NB4 (cell line): ENCODE results near the gene SMCO2.

Source experiments
- DNase-seq: peaks from one replicate; pipeline ENCODE4 v3.0.0; 2010; ENCODE audit warnings: low read depth
- H3K4me3 ChIP-seq: one replicate; pipeline ENCODE4 v1.5.1; 2011; ENCODE audit warnings: mild to moderate bottlenecking, low read depth, low read length, moderate library complexity
- CTCF ChIP-seq: IDR thresholded peaks from one replicate; pipeline ENCODE4 v1.5.1; 2012; ENCODE audit warnings: low read depth, low read length
- MYC ChIP-seq: IDR thresholded peaks from 2 replicates; pipeline ENCODE4 v1.6.1; 2011; ENCODE audit warnings: low read depth, low read length
- POLR2A ChIP-seq: IDR thresholded peaks from 2 replicates; pipeline ENCODE4 v1.6.1; 2011; ENCODE audit warnings: mild to moderate bottlenecking; ENCODE audit not compliant: insufficient read length; ENCODE audit errors: extremely low read depth
- TF ChIP-seq, protein P1 (sequence below): IDR thresholded peaks from 2 replicates; pipeline ENCODE4 v1.6.1; 2011; ENCODE audit warnings: low read depth, low read length

SMCO2 gene

DNA sequence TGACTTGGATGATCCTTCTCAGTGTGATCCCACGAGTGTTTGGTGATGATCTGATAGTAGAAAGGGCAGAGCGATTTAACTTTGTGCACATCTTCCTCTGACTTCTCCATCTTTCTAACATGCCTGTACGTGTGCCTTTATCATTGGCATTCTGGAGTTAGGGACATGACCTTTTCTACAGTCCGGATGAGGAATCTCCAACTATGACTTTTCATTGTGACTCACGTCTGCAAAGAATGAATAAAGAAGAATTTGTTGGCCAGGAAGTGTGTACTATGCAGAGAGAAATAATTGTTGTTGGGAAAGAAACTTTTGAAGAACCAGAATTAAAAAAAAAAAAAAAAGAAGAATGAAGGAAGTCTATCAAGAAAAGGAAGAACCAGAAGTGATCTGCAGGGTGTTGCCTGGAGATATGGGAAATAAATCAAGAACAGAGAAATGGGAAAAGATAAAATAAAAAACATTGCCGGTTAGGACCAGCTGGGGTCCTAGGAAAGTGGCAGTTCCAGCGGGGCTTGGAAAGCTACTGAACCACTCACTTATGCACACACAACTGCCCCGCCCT is 102.8 kb downstream of the SMCO2 start:
- DNase-seq = peak; percentile 67
- TF ChIP-seq CTCF (no peak), MYC (no peak), POLR2A (no peak)
- TF ChIP-seq, protein P1, sequence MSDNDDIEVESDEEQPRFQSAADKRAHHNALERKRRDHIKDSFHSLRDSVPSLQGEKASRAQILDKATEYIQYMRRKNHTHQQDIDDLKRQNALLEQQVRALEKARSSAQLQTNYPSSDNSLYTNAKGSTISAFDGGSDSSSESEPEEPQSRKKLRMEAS = no peak
- peak overlapping the region; percentile 43 for H3K4me3 ChIP-seq

- DNase-seq = peak; percentile 100
- TF ChIP-seq POLR2A (no peak), CTCF (peak; percentile 11), MYC (peak; percentile 76)
- TF ChIP-seq, protein P1 = peak; percentile 87
- H3K4me3 ChIP-seq = peak overlapping the region; percentile 43
Measured at GRCh38 chr12:27549801-27550652, 103.5 kb downstream of the SMCO2 start.

- peak; percentile 40 for DNase-seq
- TF ChIP-seq, protein P1 = no peak
- TF ChIP-seq POLR2A = no peak
- no peak overlapping the region for H3K4me3 ChIP-seq
Measured at GRCh38 chr12:27550653-27550975, 104.1 kb downstream of the SMCO2 start.

DNA sequence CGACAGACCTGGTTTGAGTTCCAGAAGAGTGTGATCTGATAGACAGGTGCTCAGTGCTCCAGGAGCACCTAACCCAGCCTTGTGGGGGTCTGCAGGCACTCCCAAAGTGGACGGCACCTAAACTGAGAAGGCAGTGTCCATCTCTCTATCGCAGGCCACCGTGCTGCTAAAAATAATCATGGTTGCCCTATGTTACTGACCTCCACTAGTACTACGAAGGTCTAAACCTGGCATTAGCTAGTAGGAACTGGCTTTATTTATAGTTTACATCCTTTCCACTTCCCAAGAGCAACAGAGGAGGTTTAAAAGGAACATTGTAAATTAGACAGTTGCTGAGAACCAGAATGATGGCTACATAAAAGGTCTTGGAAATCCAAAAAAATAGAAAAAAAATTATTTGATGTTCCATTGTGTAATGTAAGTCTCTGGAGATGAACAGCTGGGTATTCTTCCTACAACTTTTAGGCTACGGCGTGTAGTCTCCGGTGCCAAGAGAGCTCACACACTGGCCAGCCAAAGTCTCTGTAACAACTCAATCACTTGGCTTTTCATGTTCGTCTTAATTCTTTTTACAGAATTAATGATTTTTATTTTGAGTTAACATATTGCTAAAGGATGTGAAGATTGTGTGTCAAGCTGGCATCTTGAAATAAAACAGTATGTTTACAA is 104.8 kb downstream of the SMCO2 start:
- TF ChIP-seq MYC = no peak
- TF ChIP-seq, protein P1 = no peak
- TF ChIP-seq CTCF = no peak
- no peak for TF ChIP-seq POLR2A
- no peak overlapping the region for H3K4me3 ChIP-seq
- no peak for DNase-seq
